ENCODE data around the gene ZSCAN21. TPM values are rescaled to one million over a fixed set of nuclear protein-coding genes. Genes with fewer than 3 reads are reported as not detected.
A peak's percentile ranks its signal among the peaks of the same experiment; 100 is the strongest.

ZSCAN21 gene
- total and polyA plus RNA-seq, 7 experiments from 2014 or later = 3.9 to 13.4 (median 6.8) TPM

DNA sequence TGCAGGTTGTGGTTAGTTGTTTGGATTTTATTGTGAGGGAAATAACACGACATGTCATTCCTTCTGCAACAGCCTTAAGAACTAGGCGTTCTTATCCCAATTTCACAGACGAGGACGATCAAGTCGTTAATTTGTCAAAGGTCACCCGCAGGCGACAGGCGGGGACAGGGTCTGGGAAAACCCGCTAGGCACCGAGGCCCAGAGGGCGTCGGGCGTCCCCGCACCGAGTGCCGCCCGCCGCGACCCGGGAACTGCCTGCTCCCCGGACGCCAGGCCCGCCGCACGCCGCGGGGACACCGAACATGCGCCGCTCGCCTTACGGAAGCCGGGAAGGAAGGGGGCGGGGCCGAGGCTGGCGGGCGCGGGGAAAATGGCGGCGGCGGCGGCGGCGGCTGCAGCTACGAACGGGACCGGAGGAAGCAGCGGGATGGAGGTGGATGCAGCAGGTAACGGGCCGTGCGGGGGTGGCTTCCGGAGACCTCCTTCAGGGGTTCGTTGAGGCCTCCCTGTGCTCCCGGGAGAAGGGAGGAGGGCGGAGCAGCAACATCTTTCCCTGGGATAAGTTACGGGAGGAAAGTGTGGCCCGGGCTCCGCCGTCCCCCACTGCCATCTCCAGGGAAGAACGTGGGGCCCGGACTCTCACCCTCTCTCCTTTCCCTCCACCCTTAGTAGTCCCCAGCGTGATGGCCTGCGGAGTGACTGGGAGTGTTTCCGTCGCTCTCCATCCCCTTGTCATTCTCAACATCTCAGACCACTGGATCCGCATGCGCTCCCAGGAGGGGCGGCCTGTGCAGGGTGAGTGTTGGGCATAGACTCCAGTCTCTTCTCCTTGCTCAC lies 39.3 kb downstream of the ZSCAN21 start, which contains the start of gene COPS6:
Gene COPS6, plus strand, starts transcription at position 349 of the 837 bp plus-strand sequence. Its CDS starts 22 bp downstream, at position 371.
- Histone ChIP-seq H3K4me3 (ENCODE audit: low read length) (peak within 1 kb of the TSS; percentile 61), H3K9me3 (ENCODE audit: control insufficient read depth in 2 of 3, low read length in 3 of 3) (no peaks in the 10 kb centered on the region), H3K27ac (ENCODE audit: low read depth, low read length) (peak within 1 kb of the TSS; percentile 87), H3K4me1 (ENCODE audit: control insufficient read depth in 2 of 2, insufficient read depth in 2 of 2, low read length in 2 of 2) (peaks cover 6 to 11% of the 10 kb centered on the region in 2 donors), H3K36me3 (ENCODE audit: control insufficient read depth in 2 of 3, insufficient read depth in 3 of 3, low read length in 3 of 3) (peaks cover 0 to 40% (median 10%) of the 10 kb centered on the region in 3 experiments), H3K27me3 (ENCODE audit: control insufficient read depth in 2 of 2, insufficient read depth in 2 of 2, low read length in 2 of 2) (no peaks in the 10 kb centered on the region)
- peaks cover 0 to 12% (median 0%) of the 10 kb centered on the region in 5 donors for H3K27me3 Mint-ChIP-seq
- CTCF ChIA-PET = interaction anchor here (0.6 to 1.2 kb wide), 2 partner anchors 42 to 531 kb away, joined by 3 to 4 read pairs; no protein-coding TSS in a partner anchor
- peaks cover 0 to 11% (median 0%) of the 10 kb centered on the region in 11 donors for H3K9me3 Mint-ChIP-seq
- POLR2A ChIA-PET = interaction anchor here (0.7 to 5.2 kb wide), 10 partner anchors 9 to 531 kb away, joined by 3 to 59 read pairs (median 3); partner anchors contain the start of genes AP4M1, GPC2, MBLAC1 and MCM7
- DNase-seq = peak; percentile 78 to 96 (median 86)
- H3K27ac Mint-ChIP-seq = peak within 1 kb of the TSS; percentile 89 to 96 (median 94)
- peak; percentile 95 for ATAC-seq
- peaks cover 0 to 34% (median 14%) of the 10 kb centered on the region in 5 donors for H3K36me3 Mint-ChIP-seq
- intact Hi-C loops (cut with micrococcal nuclease) = loop anchor here (1.0 to 10.0 kb wide), 6 partner anchors 8 to 684 kb away; partner anchors contain the start of genes ZNF3 (in 2 of the 2), AP4M1 (in 1 of the 2), BUD31 (in 1 of the 2) and MBLAC1 (in 1 of the 2)
- peak within 1 kb of the TSS; percentile 82 to 96 (median 90) for H3K4me3 Mint-ChIP-seq
- peaks cover 11 to 40% (median 20%) of the 10 kb centered on the region in 7 donors for H3K4me1 Mint-ChIP-seq

GRCh38 chr7:100089458-100090196 lies 40.1 kb downstream of the ZSCAN21 start:
- DNase-seq (no peak), ATAC-seq (no peak)
- Mint-ChIP-seq H3K27ac (peak overlapping the region; percentile 89 to 96 (median 94)), H3K9me3 (peaks cover 0 to 11% (median 0%) of the 10 kb centered on the region in 11 donors), H3K36me3 (peaks cover 0 to 39% (median 14%) of the 10 kb centered on the region in 5 donors), H3K27me3 (peaks cover 0 to 12% (median 0%) of the 10 kb centered on the region in 5 donors), H3K4me1 (peaks cover 11 to 40% (median 20%) of the 10 kb centered on the region in 7 donors), H3K4me3 (peak overlapping the region; percentile 82 to 96 (median 90))
- H3K4me3 ChIP-seq (ENCODE audit: low read length) = peak overlapping the region; percentile 61
- ChIA-PET CTCF (interaction anchor here (1.0 kb wide), 1 partner anchor 11 kb away, joined by 6 read pairs; the partner anchor contains the start of genes AP4M1 and MCM7), POLR2A (interaction anchor here (0.6 to 5.2 kb wide), 7 partner anchors 9 to 532 kb away, joined by 3 to 59 read pairs (median 3); partner anchors contain the start of genes AP4M1, MBLAC1 and MCM7)
- peaks cover 4 to 48% (median 17%) of the 10 kb centered on the region in 3 experiments for H3K36me3 ChIP-seq (ENCODE audit: control insufficient read depth in 2 of 3, insufficient read depth in 3 of 3, low read length in 3 of 3)
- H3K9me3 ChIP-seq (ENCODE audit: control insufficient read depth in 2 of 3, low read length in 3 of 3) = no peaks in the 10 kb centered on the region
- H3K27me3 ChIP-seq (ENCODE audit: control insufficient read depth in 2 of 2, insufficient read depth in 2 of 2, low read length in 2 of 2) = no peaks in the 10 kb centered on the region
- intact Hi-C loops (cut with micrococcal nuclease) = loop anchor here (1.0 to 10.0 kb wide), 5 partner anchors 8 to 685 kb away; partner anchors contain the start of genes ZNF3 (in 2 of the 2), BUD31 (in 1 of the 2), MBLAC1 (in 1 of the 2) and PDAP1 (in 1 of the 2)
- H3K4me1 ChIP-seq (ENCODE audit: control insufficient read depth in 2 of 2, insufficient read depth in 2 of 2, low read length in 2 of 2) = peaks cover 6 to 11% of the 10 kb centered on the region in 2 donors
- H3K27ac ChIP-seq (ENCODE audit: low read depth, low read length) = peak overlapping the region; percentile 87

DNA sequence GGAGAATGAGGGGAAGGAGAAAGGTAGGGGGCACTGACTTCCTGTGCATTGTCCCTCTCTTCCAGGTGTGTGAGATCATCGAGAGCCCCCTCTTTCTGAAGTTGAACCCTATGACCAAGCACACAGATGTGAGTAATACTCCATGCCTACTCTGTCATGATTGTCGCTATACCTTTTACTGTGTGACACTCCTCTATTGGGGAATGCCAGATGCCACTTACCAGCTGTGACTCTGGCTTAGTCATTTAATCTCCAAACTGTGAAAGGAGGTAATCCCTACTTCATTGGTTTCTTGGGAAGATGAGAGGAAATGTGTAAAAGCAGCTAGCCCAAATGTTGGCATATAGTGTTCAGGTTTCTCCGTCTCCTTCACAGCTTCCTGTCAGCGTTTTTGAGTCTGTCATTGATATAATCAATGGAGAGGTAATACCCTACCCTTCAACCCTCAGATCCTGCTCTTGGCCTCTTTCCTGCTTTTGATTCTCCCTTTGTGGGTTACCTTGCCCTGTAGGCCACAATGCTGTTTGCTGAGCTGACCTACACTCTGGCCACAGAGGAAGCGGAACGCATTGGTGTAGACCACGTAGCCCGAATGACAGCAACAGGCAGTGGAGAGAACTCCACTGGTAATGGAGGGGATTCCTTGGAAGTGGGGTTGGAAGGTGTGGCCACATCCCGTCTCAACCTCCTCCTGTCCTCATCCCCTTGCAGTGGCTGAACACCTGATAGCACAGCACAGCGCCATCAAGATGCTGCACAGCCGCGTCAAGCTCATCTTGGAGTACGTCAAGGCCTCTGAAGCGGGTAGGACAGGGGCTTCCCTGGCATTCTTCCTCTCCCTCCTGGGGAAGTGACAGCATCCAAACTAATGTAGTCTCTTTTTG lies 41.2 kb downstream of the ZSCAN21 start:
- ChIA-PET POLR2A (interaction anchor here (0.7 to 5.2 kb wide), 4 partner anchors 8 to 42 kb away, joined by 3 to 59 read pairs (median 3); partner anchors contain the start of genes AP4M1 and MCM7), CTCF (interaction anchor here (0.7 kb wide), 1 partner anchor 9 kb away, joined by 3 read pairs; no protein-coding TSS in a partner anchor)
- intact Hi-C loops (cut with micrococcal nuclease) = no loop called here
- Mint-ChIP-seq H3K36me3 (peaks cover 3 to 47% (median 18%) of the 10 kb centered on the region in 5 donors), H3K4me3 (peak overlapping the region in 9 of 10 donors; percentile 27 to 91 (median 63)), H3K4me1 (peaks cover 11 to 42% (median 21%) of the 10 kb centered on the region in 7 donors), H3K27ac (peak overlapping the region in 7 of 9 donors; percentile 45 to 88 (median 56)), H3K9me3 (peaks cover 0 to 11% (median 0%) of the 10 kb centered on the region in 11 donors), H3K27me3 (peaks cover 0 to 3% (median 0%) of the 10 kb centered on the region in 5 donors)
- no peak overlapping the region for H3K4me3 ChIP-seq (ENCODE audit: low read length)
- peaks cover 6 to 11% of the 10 kb centered on the region in 2 donors for H3K4me1 ChIP-seq (ENCODE audit: control insufficient read depth in 2 of 2, insufficient read depth in 2 of 2, low read length in 2 of 2)
- H3K9me3 ChIP-seq (ENCODE audit: control insufficient read depth in 2 of 3, low read length in 3 of 3) = no peaks in the 10 kb centered on the region
- H3K36me3 ChIP-seq (ENCODE audit: control insufficient read depth in 2 of 3, insufficient read depth in 3 of 3, low read length in 3 of 3) = peaks cover 6 to 59% (median 24%) of the 10 kb centered on the region in 3 experiments
- no peaks in the 10 kb centered on the region for H3K27me3 ChIP-seq (ENCODE audit: control insufficient read depth in 2 of 2, insufficient read depth in 2 of 2, low read length in 2 of 2)
- ATAC-seq (no peak), DNase-seq (no peak)
- H3K27ac ChIP-seq (ENCODE audit: low read depth, low read length) = no peak overlapping the region

GRCh38 chr7:100091411-100092181 lies 42.0 kb downstream of the ZSCAN21 start:
- ChIA-PET CTCF (no interaction called here), POLR2A (interaction anchor here (0.6 to 5.2 kb wide), 4 partner anchors 9 to 10 kb away, joined by 3 to 59 read pairs (median 4); partner anchors contain the start of genes AP4M1 and MCM7)
- Histone ChIP-seq H3K36me3 (ENCODE audit: control insufficient read depth in 2 of 3, insufficient read depth in 3 of 3, low read length in 3 of 3) (peaks cover 6 to 67% (median 24%) of the 10 kb centered on the region in 3 experiments), H3K27me3 (ENCODE audit: control insufficient read depth in 2 of 2, insufficient read depth in 2 of 2, low read length in 2 of 2) (no peaks in the 10 kb centered on the region), H3K4me3 (ENCODE audit: low read length) (no peak overlapping the region), H3K4me1 (ENCODE audit: control insufficient read depth in 2 of 2, insufficient read depth in 2 of 2, low read length in 2 of 2) (peaks cover 6 to 11% of the 10 kb centered on the region in 2 donors), H3K27ac (ENCODE audit: low read depth, low read length) (no peak overlapping the region), H3K9me3 (ENCODE audit: control insufficient read depth in 2 of 3, low read length in 3 of 3) (no peaks in the 10 kb centered on the region)
- no peak for DNase-seq
- H3K9me3 Mint-ChIP-seq = peaks cover 0 to 11% (median 0%) of the 10 kb centered on the region in 11 donors
- H3K27ac Mint-ChIP-seq = peak overlapping the region in 4 of 9 donors; percentile 28 to 49 (median 44)
- H3K27me3 Mint-ChIP-seq = no peaks in the 10 kb centered on the region
- peaks cover 11 to 42% (median 23%) of the 10 kb centered on the region in 7 donors for H3K4me1 Mint-ChIP-seq
- peaks cover 5 to 49% (median 18%) of the 10 kb centered on the region in 5 donors for H3K36me3 Mint-ChIP-seq
- peak overlapping the region in 5 of 10 donors; percentile 2 to 91 (median 29) for H3K4me3 Mint-ChIP-seq
- intact Hi-C loops (cut with micrococcal nuclease) = no loop called here
- no peak for ATAC-seq

- Histone ChIP-seq H3K27me3 (ENCODE audit: control insufficient read depth in 2 of 2, insufficient read depth in 2 of 2, low read length in 2 of 2) (no peaks in the 10 kb centered on the region), H3K4me1 (ENCODE audit: control insufficient read depth in 2 of 2, insufficient read depth in 2 of 2, low read length in 2 of 2) (peaks cover 9 to 10% of the 10 kb centered on the region in 2 donors), H3K4me3 (ENCODE audit: low read length) (no peak overlapping the region), H3K27ac (ENCODE audit: low read depth, low read length) (no peak overlapping the region), H3K36me3 (ENCODE audit: control insufficient read depth in 2 of 3, insufficient read depth in 3 of 3, low read length in 3 of 3) (peaks cover 17 to 81% (median 35%) of the 10 kb centered on the region in 3 experiments), H3K9me3 (ENCODE audit: control insufficient read depth in 2 of 3, low read length in 3 of 3) (no peaks in the 10 kb centered on the region)
- intact Hi-C loops (cut with micrococcal nuclease) = no loop called here
- H3K27me3 Mint-ChIP-seq = no peaks in the 10 kb centered on the region
- peak overlapping the region in 2 of 9 donors; percentile 10 to 29 for H3K27ac Mint-ChIP-seq
- POLR2A ChIA-PET = no interaction called here
- ATAC-seq (no peak), DNase-seq (no peak)
- peaks cover 13 to 49% (median 30%) of the 10 kb centered on the region in 7 donors for H3K4me1 Mint-ChIP-seq
- H3K4me3 Mint-ChIP-seq = no peak overlapping the region
- H3K9me3 Mint-ChIP-seq = peaks cover 0 to 9% (median 0%) of the 10 kb centered on the region in 11 donors
- H3K36me3 Mint-ChIP-seq = peaks cover 13 to 60% (median 28%) of the 10 kb centered on the region in 5 donors
- CTCF ChIA-PET = no interaction called here
Measured at GRCh38 chr7:100093054-100093453, 43.5 kb downstream of the ZSCAN21 start.

Measured in naive thymus-derived CD4-positive, alpha-beta T cell (primary cell).